CD14-positive monocyte (primary cell): ENCODE data around the gene TAS1R2. TPM values are rescaled to one million over a fixed set of nuclear protein-coding genes. Genes with fewer than 3 reads are reported as not detected.
A peak's percentile ranks its signal among the peaks of the same experiment; 100 is the strongest.
"Not testable (repeated sequence)": the region's sequence is repeated elsewhere in the genome, so short reads cannot be mapped to it uniquely, and the experiment has no call there.

Source experiments
- DNase-seq, 3 donors: peaks; one replicate each; pipeline ENCODE4 v3.0.0-alpha.2; 2011 to 2022
- H2AFZ ChIP-seq: 2 replicates; pipeline ENCODE4 v1.6.0; 2012; ENCODE audit warnings: mild to moderate bottlenecking, low read depth, low read length, inconsistent platforms; ENCODE audit not compliant: insufficient read depth, poor library complexity, severe bottlenecking
- H3K27ac ChIP-seq, 2 donors: 1 replicate in 1 of 2; 2 replicates in 1 of 2; pipeline ENCODE4 v1.5.1; 2012 to 2013; ENCODE audit warnings: low read length in 2 of 2, control low read depth in 1 of 2, inconsistent platforms in 1 of 2, low read depth in 1 of 2, mild to moderate bottlenecking in 1 of 2
- H3K27me3 ChIP-seq, 2 donors: one replicate each; pipeline versions ENCODE4 v1.6.0 to v1.6.1; 2011 to 2013; ENCODE audit warnings: low read length in 2 of 2; ENCODE audit not compliant: control insufficient read depth in 2 of 2, insufficient read depth in 2 of 2
- H3K36me3 ChIP-seq, 2 donors: replicated peaks in 1 of 2; 1 replicate in 1 of 2; 2 replicates in 1 of 2; pipeline versions ENCODE4 v1.5.1 to v1.6.1; 2012 to 2013; ENCODE audit warnings: low read length in 2 of 2, control low read depth in 1 of 2, inconsistent platforms in 1 of 2, mild to moderate bottlenecking in 1 of 2; ENCODE audit not compliant: insufficient read depth in 2 of 2, control insufficient read depth in 1 of 2
- H3K4me1 ChIP-seq, 2 donors: 1 replicate in 1 of 2; 2 replicates in 1 of 2; pipeline versions ENCODE4 v1.5.1 to v1.6.1; 2012 to 2013; ENCODE audit warnings: low read length in 2 of 2, control low read depth in 1 of 2, inconsistent platforms in 1 of 2, mild to moderate bottlenecking in 1 of 2, moderate library complexity in 1 of 2; ENCODE audit not compliant: insufficient read depth in 2 of 2, control insufficient read depth in 1 of 2
- H3K4me2 ChIP-seq: replicated peaks from 2 replicates; pipeline ENCODE3; 2012; ENCODE audit warnings: low read length, moderate library complexity, mild to moderate bottlenecking; ENCODE audit not compliant: poor library complexity, severe bottlenecking; ENCODE audit errors: extremely low read depth
- H3K4me3 ChIP-seq, 3 experiments: fragments of 200-600 bp in 1 of 3; sonication (generic) in 1 of 3; replicated peaks in 1 of 3; 1 replicate in 2 of 3; 2 replicates in 1 of 3; pipeline ENCODE4 v1.5.1; 2011 to 2013; ENCODE audit warnings: low read length in 3 of 3, mild to moderate bottlenecking in 3 of 3, control low read depth in 2 of 3, low read depth in 2 of 3, inconsistent platforms in 1 of 3, moderate library complexity in 1 of 3
- H3K79me2 ChIP-seq: 2 replicates; pipeline ENCODE4 v1.6.0; 2012; ENCODE audit warnings: mild to moderate bottlenecking, control low read depth, inconsistent platforms, low read length, moderate library complexity; ENCODE audit not compliant: insufficient read depth
- H3K9ac ChIP-seq: 2 replicates; pipeline ENCODE4 v1.6.0; 2017; ENCODE audit warnings: low read length, mild to moderate bottlenecking; ENCODE audit not compliant: insufficient read depth, poor library complexity, severe bottlenecking
- H3K9me3 ChIP-seq, 2 donors: replicated peaks in 1 of 2; 1 replicate in 1 of 2; 2 replicates in 1 of 2; pipeline versions ENCODE4 v1.5.1 to v1.6.1; 2012 to 2013; ENCODE audit warnings: low read length in 2 of 2, control low read depth in 1 of 2; ENCODE audit not compliant: control insufficient read depth in 1 of 2, insufficient read depth in 1 of 2
- H4K20me1 ChIP-seq: 2 replicates; pipeline ENCODE4 v1.6.0; 2012; ENCODE audit warnings: mild to moderate bottlenecking, low read length, control low read depth, moderate library complexity; ENCODE audit not compliant: insufficient read depth
- H3K27ac Mint-ChIP-seq, 7 donors: one replicate each; pipeline ENCODE4 v1.8.0; 2020; ENCODE audit warnings: mild to moderate bottlenecking in 7 of 7, mixed read lengths in 7 of 7, moderate library complexity in 6 of 7, inconsistent platforms in 2 of 7
- H3K27me3 Mint-ChIP-seq, 3 donors: one replicate each; pipeline ENCODE4 v1.8.0; 2021 to 2022; ENCODE audit warnings: low read depth in 3 of 3, mild to moderate bottlenecking in 3 of 3, mixed read lengths in 3 of 3, moderate library complexity in 3 of 3, inconsistent platforms in 1 of 3
- H3K36me3 Mint-ChIP-seq, 2 donors: one replicate each; pipeline ENCODE4 v1.8.0; 2020; ENCODE audit warnings: mixed read lengths in 2 of 2, inconsistent platforms in 1 of 2, mild to moderate bottlenecking in 1 of 2
- H3K4me1 Mint-ChIP-seq: one replicate; pipeline ENCODE4 v1.8.0; 2020; ENCODE audit warnings: mild to moderate bottlenecking, mixed read lengths
- H3K4me3 Mint-ChIP-seq, 2 donors: one replicate each; pipeline ENCODE4 v1.8.0; 2020; ENCODE audit warnings: mild to moderate bottlenecking in 2 of 2, mixed read lengths in 2 of 2, moderate library complexity in 1 of 2
- H3K9me3 Mint-ChIP-seq, 7 donors: one replicate each; pipeline ENCODE4 v1.8.0; 2020 to 2022; ENCODE audit warnings: mixed read lengths in 7 of 7, mild to moderate bottlenecking in 6 of 7, moderate library complexity in 6 of 7, inconsistent platforms in 2 of 7
- WGBS: methylation state at CpG from one replicate; pipeline ENCODE4 v1.1.5; 2013; ENCODE audit warnings: missing lambda C conversion rate; ENCODE audit not compliant: insufficient coverage; 5-methylcytosine and 5-hydroxymethylcytosine counted together
- intact Hi-C, 2 donors: fragments of 100-400 bp; cut with micrococcal nuclease; formaldehyde crosslinking; loops; one replicate each; pipeline versions ENCODE4 v1.15.0 to v1.15.1; 2023
- polyA plus RNA-seq, 3 donors: library from polyadenylated mRNA; depleted of rRNA in 1 of 3; unstranded in 2 of 3; stranded (reverse) in 1 of 3; fragments of 300-500 nt in 2 of 3; fragments of >200 nt in 1 of 3; fragmentation: Illumina TruSeq in 2 of 3; gene quantifications; 1 replicate in 2 of 3; 2 replicates in 1 of 3; pipeline ENCODE4 v1.2.3, GENCODE V29; 2012 to 2021
- TF ChIP-seq, protein P1 (sequence below): fragments of 200-600 bp; IDR thresholded peaks from one replicate; pipeline ENCODE4 v1.8.0; 2022; ENCODE audit warnings: antibody characterized with exemption, mild to moderate bottlenecking

TAS1R2 gene
- polyA plus RNA-seq, 3 donors: not detected

DNA sequence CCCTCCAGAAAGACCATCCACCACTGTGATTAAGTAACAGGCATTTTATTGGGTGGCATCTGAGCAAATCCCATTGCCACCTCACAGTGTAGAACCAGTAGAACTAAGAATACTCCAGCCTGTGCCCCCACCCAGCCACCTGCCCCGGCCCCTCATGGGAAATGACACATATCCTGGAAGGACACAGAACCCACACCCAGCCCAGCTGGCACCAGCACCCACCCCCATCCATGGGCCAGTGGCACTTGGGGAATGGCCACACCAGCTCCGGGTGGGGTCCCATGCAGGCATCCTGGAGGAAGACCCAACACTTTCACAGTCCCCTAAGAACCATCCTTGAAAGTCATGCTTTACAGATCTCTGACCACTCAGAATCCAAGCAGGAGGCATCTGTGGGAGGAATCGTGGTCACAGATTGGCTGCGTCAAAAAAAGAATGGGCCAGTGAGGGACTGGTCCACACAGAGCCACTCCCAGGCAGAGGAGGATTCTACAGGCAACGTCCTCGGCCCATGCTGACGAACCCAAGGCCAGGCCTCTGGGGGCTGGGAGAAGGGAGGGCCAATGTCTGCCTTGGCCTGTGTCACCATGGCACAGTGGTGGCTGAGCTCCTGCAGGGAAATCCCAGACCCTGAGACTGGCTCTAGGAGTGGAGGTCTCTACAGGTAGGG lies 12.1 kb upstream of the TAS1R2 start:
- Histone ChIP-seq H3K79me2 (no peaks in the 10 kb centered on the region), H3K36me3 (peaks cover 13 to 22% of the 10 kb centered on the region in 2 donors), H3K9me3 (no peaks in the 10 kb centered on the region), H3K4me2 (no peak overlapping the region), H3K27me3 (no peaks in the 10 kb centered on the region), H3K4me1 (no peaks in the 10 kb centered on the region), H3K9ac (no peak overlapping the region), H3K27ac (no peak overlapping the region), H2AFZ (no peak overlapping the region), H4K20me1 (no peaks in the 10 kb centered on the region), H3K4me3 (no peak overlapping the region)
- intact Hi-C loops: no loop called here
- DNase-seq: no peak
- Mint-ChIP-seq H3K36me3 (peaks cover 14 to 22% of the 10 kb centered on the region in 2 donors), H3K4me3 (no peak overlapping the region), H3K27me3 (peaks cover 5 to 9% (median 8%) of the 10 kb centered on the region in 3 donors), H3K9me3 (no peaks in the 10 kb centered on the region), H3K4me1 (peaks cover 10% of the 10 kb centered on the region), H3K27ac (peak overlapping the region in 2 of 7 donors; percentile 9 to 17)
- TF ChIP-seq, protein P1, sequence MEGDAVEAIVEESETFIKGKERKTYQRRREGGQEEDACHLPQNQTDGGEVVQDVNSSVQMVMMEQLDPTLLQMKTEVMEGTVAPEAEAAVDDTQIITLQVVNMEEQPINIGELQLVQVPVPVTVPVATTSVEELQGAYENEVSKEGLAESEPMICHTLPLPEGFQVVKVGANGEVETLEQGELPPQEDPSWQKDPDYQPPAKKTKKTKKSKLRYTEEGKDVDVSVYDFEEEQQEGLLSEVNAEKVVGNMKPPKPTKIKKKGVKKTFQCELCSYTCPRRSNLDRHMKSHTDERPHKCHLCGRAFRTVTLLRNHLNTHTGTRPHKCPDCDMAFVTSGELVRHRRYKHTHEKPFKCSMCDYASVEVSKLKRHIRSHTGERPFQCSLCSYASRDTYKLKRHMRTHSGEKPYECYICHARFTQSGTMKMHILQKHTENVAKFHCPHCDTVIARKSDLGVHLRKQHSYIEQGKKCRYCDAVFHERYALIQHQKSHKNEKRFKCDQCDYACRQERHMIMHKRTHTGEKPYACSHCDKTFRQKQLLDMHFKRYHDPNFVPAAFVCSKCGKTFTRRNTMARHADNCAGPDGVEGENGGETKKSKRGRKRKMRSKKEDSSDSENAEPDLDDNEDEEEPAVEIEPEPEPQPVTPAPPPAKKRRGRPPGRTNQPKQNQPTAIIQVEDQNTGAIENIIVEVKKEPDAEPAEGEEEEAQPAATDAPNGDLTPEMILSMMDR: no peak
- 87% methylated on average over 7 of the region's 7 CpGs for WGBS

DNA sequence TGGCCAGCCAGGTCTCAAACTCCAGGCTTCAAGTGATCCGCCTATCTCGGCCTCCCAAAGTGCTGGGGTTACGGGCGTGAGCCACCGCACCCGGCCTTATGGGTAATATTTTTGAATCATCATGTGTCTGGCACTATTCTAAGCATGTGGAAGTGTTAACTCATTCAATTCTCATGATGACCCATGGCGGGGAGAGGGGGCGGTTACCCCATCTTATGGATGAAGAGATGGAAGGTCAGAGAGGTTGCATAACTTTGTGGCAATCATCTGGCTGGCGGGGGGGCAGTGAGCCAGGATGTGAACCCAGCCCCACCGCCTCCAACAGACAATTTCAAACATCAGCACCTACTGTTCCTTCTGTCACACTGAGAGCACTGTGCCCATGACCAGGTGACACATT lies 11.5 kb upstream of the TAS1R2 start:
- TF ChIP-seq, protein P1: no peak
- H3K27ac ChIP-seq: no peak overlapping the region
- H3K36me3 ChIP-seq: peaks cover 13 to 16% of the 10 kb centered on the region in 2 donors
- no peaks in the 10 kb centered on the region for H3K27me3 ChIP-seq
- Mint-ChIP-seq H3K27ac (peak overlapping the region in 1 of 7 donors; percentile 9), H3K4me1 (peaks cover 10% of the 10 kb centered on the region), H3K27me3 (peaks cover 9 to 14% (median 9%) of the 10 kb centered on the region in 3 donors), H3K4me3 (no peak overlapping the region), H3K36me3 (peaks cover 11 to 17% of the 10 kb centered on the region in 2 donors), H3K9me3 (no peaks in the 10 kb centered on the region)
- 79% methylated on average over 6 of the region's 10 CpGs for WGBS
- H2AFZ ChIP-seq: no peak overlapping the region
- no peaks in the 10 kb centered on the region for H3K79me2 ChIP-seq
- no peaks in the 10 kb centered on the region for H3K4me1 ChIP-seq
- H4K20me1 ChIP-seq: no peaks in the 10 kb centered on the region
- no peak overlapping the region for H3K4me2 ChIP-seq
- H3K9me3 ChIP-seq: no peaks in the 10 kb centered on the region
- no peak overlapping the region for H3K4me3 ChIP-seq
- no peak for DNase-seq
- intact Hi-C loops: no loop called here
- no peak overlapping the region for H3K9ac ChIP-seq

DNA sequence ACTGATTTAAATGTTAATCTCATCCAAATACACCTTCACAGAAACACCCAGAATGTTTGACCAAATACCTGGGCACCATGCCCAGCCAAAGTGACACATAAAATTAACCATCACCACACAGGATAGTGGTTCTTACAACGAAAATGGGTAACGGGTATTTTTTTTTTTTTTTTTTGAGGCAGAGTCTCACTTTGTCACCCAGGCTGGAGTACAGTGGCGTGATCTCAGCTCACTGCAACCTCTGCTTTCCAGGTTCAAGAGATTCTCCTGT lies 11.1 kb upstream of the TAS1R2 start:
- H3K36me3 ChIP-seq: peaks cover 13% of the 10 kb centered on the region in 2 donors
- H4K20me1 ChIP-seq, DNase-seq, H3K9me3 Mint-ChIP-seq, H3K9me3 ChIP-seq, H3K4me3 Mint-ChIP-seq, H3K79me2 ChIP-seq, H3K27ac Mint-ChIP-seq, H3K4me2 ChIP-seq, H3K4me3 ChIP-seq, intact Hi-C loops, H3K27ac ChIP-seq, H3K4me1 ChIP-seq, H2AFZ ChIP-seq, H3K9ac ChIP-seq, H3K27me3 ChIP-seq: not testable (repeated sequence)
- peaks cover 11 to 15% of the 10 kb centered on the region in 2 donors for H3K36me3 Mint-ChIP-seq
- WGBS: no CpG with 5 or more reads among the region's 3 CpGs
- peaks cover 9 to 18% (median 14%) of the 10 kb centered on the region in 3 donors for H3K27me3 Mint-ChIP-seq
- peaks cover 10% of the 10 kb centered on the region for H3K4me1 Mint-ChIP-seq
